K562 (cell line): ENCODE measurements around the gene XRCC2. TPM values are rescaled to one million over a fixed set of nuclear protein-coding genes. Genes with fewer than 3 reads are reported as not detected.

Source experiments
- ATAC-seq: fragments of 200-7000 bp; cut with Tn5 transposase; 3 replicates; pipeline ENCODE4 v1.9.1; 2020; ENCODE audit warnings: moderate library complexity
- BruUV-seq: library from RNA; stranded (reverse); fragments of 400-500 nt; replicated peaks from 2 replicates; lab custom pipeline; 2021; lab: Mats Ljungman, UMichigan
- CTCF ChIA-PET: fragments of 300-600 bp; formaldehyde crosslinking; extraction: SDS; loops from one replicate; lab custom pipeline; 2021; ENCODE audit warnings: low intra/inter-chr PET ratio; lab: Yijun Ruan, JAX
- POLR2A ChIA-PET: fragments of 300-600, 350-650 bp; sonication (Branson Sonifier 250); formaldehyde crosslinking; extraction: SDS; loops from one replicate; lab custom pipeline; 2021; ENCODE audit warnings: antibody characterized with exemption, inconsistent platforms; lab: Yijun Ruan, JAX
- DNase-seq, 4 experiments: peaks; one replicate each; pipeline versions ENCODE4 v3.0.0 to v3.0.0-alpha.2; 2011 to 2018; ENCODE audit warnings: low spot score in 3 of 4, mixed read lengths in 3 of 4; ENCODE audit errors: extremely low read depth in 1 of 4
- FAIRE-seq: peaks from 2 replicates; lab custom pipeline; 2011; peaks lifted over from hg19 to GRCh38; lab: Jason Lieb, UNC
- H2AFZ ChIP-seq: 2 replicates; pipeline ENCODE4 v1.6.0; 2011; ENCODE audit warnings: low read depth, low read length, control low read depth, inconsistent platforms
- H3K27ac ChIP-seq: fragments of 200-600 bp; 3 replicates; pipeline ENCODE4 v1.8.0; 2011; ENCODE audit warnings: low read depth, mild to moderate bottlenecking, control low read depth, inconsistent platforms, low read length, moderate library complexity, mixed read lengths; ENCODE audit errors: extremely low read depth
- H3K27me3 ChIP-seq, 2 experiments: fragments of 300-600 bp in 1 of 2; 2 replicates in 1 of 2; 3 replicates in 1 of 2; pipeline versions ENCODE4 v1.6.0 to v1.8.0; 2011; ENCODE audit warnings: inconsistent platforms in 2 of 2, low read length in 2 of 2, mild to moderate bottlenecking in 1 of 2, mixed read lengths in 1 of 2, moderate library complexity in 1 of 2; ENCODE audit not compliant: control insufficient read depth in 2 of 2, insufficient read depth in 2 of 2
- H3K36me3 ChIP-seq: fragments of 300-600 bp; 3 replicates; pipeline ENCODE4 v1.8.0; 2011; ENCODE audit warnings: mild to moderate bottlenecking, low read length, inconsistent platforms; ENCODE audit not compliant: control insufficient read depth, insufficient read depth
- H3K4me1 ChIP-seq, 2 experiments: fragments of 200-600 bp in 1 of 2; replicated peaks in 1 of 2; 2 replicates in 1 of 2; 3 replicates in 1 of 2; pipeline versions ENCODE4 v1.5.1 to v1.8.0; 2011; ENCODE audit warnings: inconsistent platforms in 2 of 2, low read length in 2 of 2, mild to moderate bottlenecking in 1 of 2, mixed read lengths in 1 of 2, moderate library complexity in 1 of 2; ENCODE audit not compliant: control insufficient read depth in 2 of 2, insufficient read depth in 2 of 2
- H3K4me2 ChIP-seq: 2 replicates; pipeline ENCODE4 v1.6.1; 2011; ENCODE audit warnings: low read length, control low read depth, inconsistent platforms, mixed read lengths; ENCODE audit not compliant: insufficient read depth
- H3K4me3 ChIP-seq: fragments of 200-600 bp; sonication (generic), shearing (Covaris generic); 2 replicates; pipeline ENCODE4 v1.5.1; 2016; ENCODE audit warnings: control low read depth, inconsistent platforms
- H3K79me2 ChIP-seq: fragments of 200-600 bp; 3 replicates; pipeline ENCODE4 v1.8.0; 2011; ENCODE audit warnings: low read length, inconsistent platforms; ENCODE audit not compliant: control insufficient read depth, insufficient read depth
- H3K9ac ChIP-seq, 2 experiments: 2 replicates each; pipeline versions ENCODE4 v1.6.0 to v1.6.1; 2011; ENCODE audit warnings: low read depth in 2 of 2, low read length in 2 of 2, control low read depth in 1 of 2, inconsistent platforms in 1 of 2, mild to moderate bottlenecking in 1 of 2, mixed read lengths in 1 of 2; ENCODE audit not compliant: insufficient read depth in 1 of 2
- H3K9me1 ChIP-seq: one replicate; pipeline ENCODE4 v1.6.0; 2011; ENCODE audit warnings: inconsistent platforms, mild to moderate bottlenecking, low read length, moderate library complexity; ENCODE audit not compliant: control insufficient read depth, insufficient read depth
- H3K9me3 ChIP-seq: replicated peaks from 2 replicates; pipeline ENCODE4 v1.5.1; 2011; ENCODE audit warnings: low read depth, low read length, inconsistent platforms; ENCODE audit not compliant: control insufficient read depth, insufficient read depth
- H4K20me1 ChIP-seq: replicated peaks from 2 replicates; pipeline ENCODE4 v1.6.1; 2011; ENCODE audit warnings: low read length, inconsistent platforms, mixed read lengths; ENCODE audit not compliant: control insufficient read depth, insufficient read depth
- ATF3 ChIP-seq, 2 experiments: fragments of 450-650 bp in 1 of 2; sonication (generic) in 1 of 2; formaldehyde crosslinking in 1 of 2; IDR thresholded peaks in 1 of 2; conservative IDR thresholded peaks in 1 of 2; 2 replicates each; pipeline versions ENCODE4 v1.6.1 to v1.8.1; 2016 to 2023; ENCODE audit warnings: mild to moderate bottlenecking in 2 of 2, moderate library complexity in 2 of 2, inconsistent platforms in 1 of 2, missing genetic modification reagents in 1 of 2
- BMI1 ChIP-seq: fragments of 150-350 bp; IDR thresholded peaks from 2 replicates; pipeline ENCODE4 v1.6.1; 2014; ENCODE audit warnings: low read length
- CREM ChIP-seq: IDR thresholded peaks from 2 replicates; pipeline ENCODE4 v1.6.1; 2014; ENCODE audit warnings: antibody characterized with exemption, low read depth
- E4F1 ChIP-seq: fragments of 250-450 bp; sonication (Bioruptor Pico); IDR thresholded peaks from 2 replicates; pipeline ENCODE4 v1.5.0; 2021; ENCODE audit warnings: mild to moderate bottlenecking, borderline replicate concordance
- FOSL1 ChIP-seq: fragments of 200-800 bp; sonication (Bioruptor generic); conservative IDR thresholded peaks from 2 replicates; pipeline ENCODE4 v1.6.1; 2016; ENCODE audit warnings: missing genetic modification characterization, missing compliant biosample characterization
- FOXO4 ChIP-seq: fragments of 450-650 bp; formaldehyde crosslinking; IDR thresholded peaks from 2 replicates; pipeline ENCODE4 v1.4.0; 2020; ENCODE audit warnings: mild to moderate bottlenecking, moderate library complexity
- KHSRP ChIP-seq: fragments of 450-650 bp; IDR thresholded peaks from 2 replicates; pipeline ENCODE4 v1.6.1; 2017
- NCOA4 ChIP-seq: fragments of 450-650 bp; IDR thresholded peaks from 2 replicates; pipeline ENCODE4 v1.6.1; 2018; ENCODE audit warnings: mild to moderate bottlenecking; ENCODE audit not compliant: partially characterized antibody
- PATZ1 ChIP-seq: fragments of 250-450 bp; sonication (Bioruptor Pico); IDR thresholded peaks from 2 replicates; pipeline ENCODE4 v1.5.0; 2020; ENCODE audit warnings: mild to moderate bottlenecking, borderline replicate concordance
- PHTF2 ChIP-seq: fragments of 250-450 bp; sonication (Bioruptor Pico); IDR thresholded peaks from 2 replicates; pipeline ENCODE4 v1.5.0; 2021; ENCODE audit warnings: mild to moderate bottlenecking
- SMAD2 ChIP-seq: fragments of 150-350 bp; IDR thresholded peaks from 2 replicates; pipeline ENCODE4 v1.6.1; 2014; ENCODE audit warnings: low read depth, mild to moderate bottlenecking, low read length
- ZFP30 ChIP-seq: fragments of 250-450 bp; sonication (Bioruptor Pico); IDR thresholded peaks from 2 replicates; pipeline ENCODE4 v1.8.0; 2022; ENCODE audit warnings: moderate library complexity, mild to moderate bottlenecking, inconsistent platforms, borderline replicate concordance
- ZNF444 ChIP-seq: fragments of 250-450 bp; sonication (Bioruptor Pico); IDR thresholded peaks from 2 replicates; pipeline ENCODE4 v1.4.0; 2020; ENCODE audit warnings: mild to moderate bottlenecking, moderate library complexity
- WGBS: fragments of 100-300 bp; shearing (Covaris generic); methylation state at CpG from one replicate; pipeline ENCODE4 v1.1.6; 2016; ENCODE audit warnings: low coverage, mixed read lengths; ENCODE audit not compliant: insufficient coverage; ENCODE audit errors: missing lambda C conversion rate; 5-methylcytosine and 5-hydroxymethylcytosine counted together
- in situ Hi-C: fragments of 300-500 bp; cut with MboI; formaldehyde crosslinking; loops from 4 replicates; pipeline ENCODE4 v1.15.0; 2018; ENCODE audit warnings: inconsistent platforms, mixed read lengths
- intact Hi-C: fragments of 100-400 bp; cut with micrococcal nuclease; formaldehyde crosslinking; loops from 2 replicates; pipeline ENCODE4 v1.14.2; 2022
- polyA plus RNA-seq, 8 experiments: library from polyadenylated mRNA; depleted of rRNA in 4 of 8; stranded (reverse) in 5 of 8; unstranded in 3 of 8; fragments of >200 nt; fragmentation: Nextera tagmentation in 2 of 8; fragmentation: Illumina TruSeq in 1 of 8; extraction: Ambion mirVana in 2 of 8; extraction: Trizol in 1 of 8; gene quantifications; 2 replicates each; pipeline versions ENCODE4 v1.2.1 to v1.2.3, GENCODE V29; 2011 to 2014; ENCODE audit warnings: inconsistent platforms in 1 of 8, missing spikeins in 1 of 8
- total RNA-seq, 7 experiments: library from RNA; depleted of rRNA in 6 of 7; stranded (reverse); fragments of >200 nt in 6 of 7; fragmentation: Illumina TruSeq in 2 of 7; extraction: Trizol in 2 of 7; gene quantifications; 2 replicates each; pipeline versions ENCODE4 v1.2.1 to v1.2.3, GENCODE V29; 2011 to 2021; ENCODE audit warnings: low replicate concordance in 1 of 7

Gene XRCC2
- total and polyA plus RNA-seq, 9 of the 15 experiments (the other 6 are each of a cell fraction or from before 2014, with no cell fraction given), result 16.2 to 58.0 (median 39.8) TPM

GRCh38 chr7:152636441-152636840 lies 39.5 kb downstream of the XRCC2 start:
- ATAC-seq (no peak), DNase-seq (no peak), FAIRE-seq (no peak)
- Histone ChIP-seq H3K79me2 (no peaks in the 10 kb centered on the region), H3K27ac (no peak overlapping the region), H3K4me2 (no peak overlapping the region), H2AFZ (no peak overlapping the region), H3K4me1 (peaks cover 6 to 8% of the 10 kb centered on the region in 2 experiments; a peak in 2 of 5 replicates), H3K36me3 (no peaks in the 10 kb centered on the region), H3K4me3 (no peak overlapping the region), H3K9me1 (no peaks in the 10 kb centered on the region), H3K27me3 (no peaks in the 10 kb centered on the region; a peak in 3 of 5 replicates), H3K9me3 (no peaks in the 10 kb centered on the region), H4K20me1 (no peaks in the 10 kb centered on the region), H3K9ac (no peak overlapping the region)
- intact Hi-C loops (no loop called here), in situ Hi-C loops (no loop called here)
- TF ChIP-seq PATZ1 (CRISPR knock-in tag) (no peak), BMI1 (no peak), FOXO4 (CRISPR knock-in tag) (no peak), ATF3 (IDR thresholded peaks at IDR 0.05) (no peak), ATF3 (CRISPR knock-in tag; conservative IDR thresholded peaks at IDR 0.05) (no peak), PHTF2 (CRISPR knock-in tag) (no peak), CREM (no peak), ZNF444 (CRISPR knock-in tag) (no peak), ZFP30 (no peak), NCOA4 (no peak), SMAD2 (no peak), FOSL1 (tag) (no peak), E4F1 (CRISPR knock-in tag) (no peak), KHSRP (no peak)
- BruUV-seq, result no TSS peak
- POLR2A ChIA-PET, result interaction anchor here (1.5 kb wide), 1 partner anchor 12 kb away, joined by 3 read pairs; no protein-coding TSS in a partner anchor
- WGBS, result 54% methylated on average over 6 of the region's 6 CpGs
- CTCF ChIA-PET, result no interaction called here
